Esophagus squamous epithelium (tissue), 4 donors: ENCODE measurements around the gene DHX8.

Experiments
- CTCF ChIP-seq, 6 experiments: fragments of 450-650 bp in 4 of 6; fragments of 200-600 bp in 2 of 6; sonication (generic) in 2 of 6; IDR thresholded peaks; one replicate each; pipeline ENCODE4 v1.5.1; 2016 to 2019; ENCODE audit warnings: antibody characterized with exemption in 6 of 6, mild to moderate bottlenecking in 4 of 6, moderate library complexity in 4 of 6
- POLR2A ChIP-seq, 4 donors: fragments of 450-650 bp; IDR thresholded peaks; one replicate each; pipeline ENCODE4 v1.6.1; 2017; ENCODE audit warnings: antibody characterized with exemption in 4 of 4, mild to moderate bottlenecking in 4 of 4, moderate library complexity in 3 of 4

DNA sequence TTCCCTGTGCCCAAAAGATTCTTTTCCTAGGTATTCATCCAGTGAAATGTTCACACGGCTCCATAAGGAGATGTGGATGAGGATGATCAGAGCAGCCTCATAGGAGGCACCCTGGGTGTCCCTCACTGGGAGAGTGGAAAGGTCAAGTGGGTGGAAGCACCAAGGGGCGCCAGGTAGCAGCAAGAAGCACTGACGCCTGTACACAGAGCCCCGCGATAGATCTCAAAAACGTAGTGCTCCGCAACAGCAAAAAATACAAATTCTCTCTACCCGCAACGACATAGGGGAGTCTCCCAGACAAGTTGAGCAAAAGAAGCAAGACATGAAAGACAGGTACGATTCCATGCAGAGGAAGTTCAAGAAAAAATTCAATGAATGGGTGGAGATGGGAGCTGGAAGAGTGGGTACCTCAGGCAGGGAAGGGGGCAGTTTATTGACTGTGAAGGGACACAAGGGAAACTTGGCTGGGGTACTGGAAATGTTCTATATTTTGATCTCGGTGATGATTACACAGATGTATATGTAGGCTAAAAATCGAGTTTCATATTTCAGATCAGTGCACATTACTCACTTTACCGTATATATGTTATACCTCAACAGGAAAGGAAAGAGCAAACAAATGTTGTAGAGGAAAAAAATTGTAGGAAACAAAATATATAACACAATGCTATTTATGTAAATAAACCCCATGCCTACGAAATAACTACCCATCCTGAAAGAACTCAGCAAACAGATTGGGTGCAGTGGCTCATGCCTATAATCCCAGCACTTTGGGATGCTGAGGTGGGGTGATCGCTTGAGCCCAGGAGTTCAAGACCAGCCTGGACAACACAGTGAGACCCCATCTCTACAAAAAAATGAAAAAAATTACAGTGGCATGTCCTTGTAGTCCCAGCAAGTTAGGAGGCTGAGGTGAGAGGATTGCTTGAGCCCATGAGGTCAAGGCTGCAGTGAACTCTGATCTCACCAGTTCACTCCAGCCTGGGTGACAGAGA, 80.1 kb downstream of the DHX8 start:
- TF ChIP-seq CTCF (IDR thresholded peaks at IDR 0.05) (no peak), POLR2A (IDR thresholded peaks at IDR 0.05) (no peak)
